Right ventricle myocardium inferior (tissue), 1 donor: ENCODE measurements around the gene NR1H3. TPM values are rescaled to one million over a fixed set of nuclear protein-coding genes. Genes with fewer than 3 reads are reported as not detected.

ENCODE experiments used
- total RNA-seq: library from RNA; stranded (reverse); fragmentation: NEBNext Ultra II Directional; extraction: Animal tissue kit (Norgen Biotek cat#: 25700); gene quantifications from one replicate; pipeline ENCODE4 v1.2.1, GENCODE V29; 2021
- donor health status: DM: no; HTN: yes; CAD: no; lungs with severe emphysema.

The NR1H3 gene
- total RNA-seq, 1 donor from 2014 or later: 22.3 TPM

Other genes with a start within 250 kb of the NR1H3 start
- 45.8 TPM for gene ARFGAP2, start 81.1 kb upstream of the NR1H3 start, total RNA-seq
- 177 TPM for gene PACSIN3, start 71.6 kb upstream of the NR1H3 start, total RNA-seq
- gene DDB2, start 43.0 kb upstream of the NR1H3 start, total RNA-seq: 10.3 TPM
- gene ACP2, start 9.2 kb upstream of the NR1H3 start, total RNA-seq: 21.2 TPM
- gene MADD, start 12.1 kb downstream of the NR1H3 start, total RNA-seq: 40.2 TPM
- gene MYBPC3, start 94.7 kb downstream of the NR1H3 start, total RNA-seq: 2,397 TPM
- gene SPI1, start 120.6 kb downstream of the NR1H3 start, total RNA-seq: 14.6 TPM
- 35.0 TPM for gene SLC39A13, start 150.6 kb downstream of the NR1H3 start, total RNA-seq
- 160 TPM for gene PSMC3, start 168.4 kb downstream of the NR1H3 start, total RNA-seq
- 7.0 TPM for gene RAPSN, start 191.1 kb downstream of the NR1H3 start, total RNA-seq